Stimulated activated CD8-positive, alpha-beta memory T cell treated with anti-CD3 and anti-CD28 coated beads, Interleukin-15, amount 100 ng/mL, for 1 hour (primary cell): ENCODE measurements around the gene NSMCE1.
"Not testable (repeated sequence)": the region's sequence is repeated elsewhere in the genome, so short reads cannot be mapped to it uniquely, and the experiment has no call there.

Experiments
- DNase-seq: peaks from one replicate; pipeline ENCODE4 v3.0.0-alpha.2; 2020; ENCODE audit warnings: low read depth

Gene NSMCE1

DNA sequence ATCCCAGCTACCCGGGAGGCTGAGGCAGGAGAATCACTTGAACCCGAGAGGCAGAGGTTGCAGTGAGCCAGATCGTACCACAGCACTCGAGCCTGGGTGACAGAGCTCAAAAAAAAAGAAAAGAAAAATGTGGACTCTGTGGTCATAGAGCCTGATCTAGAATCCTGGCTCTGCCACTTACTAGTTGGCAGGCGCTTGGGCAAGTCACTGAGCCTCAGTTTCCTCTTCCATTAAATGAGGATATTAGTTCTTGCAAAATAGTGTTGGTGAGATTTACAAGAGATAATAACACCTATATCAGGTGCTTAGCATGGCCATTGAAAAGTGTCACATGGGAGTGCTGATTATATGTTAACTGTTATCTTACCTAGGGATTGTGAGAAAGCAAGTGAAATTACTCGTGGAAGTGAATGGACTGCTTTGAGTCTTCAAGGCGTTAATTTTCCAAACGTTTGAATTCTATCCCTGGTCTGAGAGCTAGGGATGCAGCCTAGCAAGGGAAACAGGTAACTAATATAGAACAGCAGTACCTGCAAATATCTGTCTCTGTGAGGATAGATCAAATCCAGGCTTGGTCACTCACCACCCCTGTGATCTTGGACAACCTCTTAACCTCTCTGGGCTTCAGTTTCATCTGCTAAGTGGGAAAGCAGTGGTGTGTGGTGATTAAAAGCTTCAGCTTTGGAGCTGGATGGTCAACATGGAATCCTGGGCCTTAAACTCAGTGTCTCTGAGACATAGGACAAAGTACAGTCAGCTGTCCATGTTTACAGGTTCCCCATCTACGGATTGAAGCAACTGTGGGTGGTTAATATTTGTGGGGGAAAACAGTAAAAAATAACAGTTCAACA, 953 bp upstream of the NSMCE1 start:
- DNase-seq: no peak

DNA sequence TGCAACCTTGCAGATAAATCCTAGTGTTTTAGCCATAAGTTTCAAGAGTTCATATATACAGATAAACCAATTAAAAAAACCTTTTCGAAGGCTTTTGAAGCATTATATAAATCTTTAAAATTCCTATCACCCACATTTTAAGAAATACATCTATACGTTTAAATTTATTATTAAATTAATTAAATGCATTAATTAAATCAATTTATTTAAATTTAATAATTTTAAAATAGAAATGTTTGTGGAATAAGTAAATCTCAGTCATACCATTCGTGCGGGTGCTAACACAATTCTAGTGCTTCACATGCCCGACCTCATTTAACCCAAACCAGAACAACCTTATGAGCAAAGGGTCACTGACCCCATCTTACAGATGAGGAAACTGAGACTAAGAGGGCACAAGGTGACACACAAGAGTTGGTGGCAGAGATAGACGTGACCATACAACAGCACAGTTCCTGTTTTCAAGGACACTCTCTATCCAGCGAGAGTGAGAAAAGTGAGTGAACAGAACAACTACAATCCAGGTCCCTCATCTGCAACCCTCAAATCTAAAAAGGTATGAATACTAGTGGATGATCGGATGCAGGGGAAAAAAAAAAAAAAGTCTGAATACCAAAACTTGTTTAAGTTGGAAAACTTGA, 1.4 kb downstream of the NSMCE1 start:
- DNase-seq: no peak

DNA sequence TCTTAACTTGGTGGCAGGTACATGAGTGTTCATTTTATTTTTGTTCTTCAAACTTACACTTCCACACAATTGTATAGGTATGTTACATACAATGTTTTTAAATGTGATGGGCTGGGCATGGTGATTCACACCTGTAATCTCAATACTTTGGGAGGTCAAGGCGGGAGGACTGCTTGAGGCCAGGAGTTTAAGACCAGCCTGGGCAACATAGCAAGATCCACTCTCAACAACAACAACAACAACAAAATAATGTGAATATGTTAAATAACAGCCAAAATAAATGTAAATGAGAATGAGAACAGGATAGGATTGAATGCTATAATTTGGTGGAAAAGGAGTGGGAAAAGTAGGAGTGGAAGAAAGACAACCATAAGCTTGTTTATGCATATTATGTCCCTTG, 2.6 kb downstream of the NSMCE1 start:
- DNase-seq: no peak

DNA sequence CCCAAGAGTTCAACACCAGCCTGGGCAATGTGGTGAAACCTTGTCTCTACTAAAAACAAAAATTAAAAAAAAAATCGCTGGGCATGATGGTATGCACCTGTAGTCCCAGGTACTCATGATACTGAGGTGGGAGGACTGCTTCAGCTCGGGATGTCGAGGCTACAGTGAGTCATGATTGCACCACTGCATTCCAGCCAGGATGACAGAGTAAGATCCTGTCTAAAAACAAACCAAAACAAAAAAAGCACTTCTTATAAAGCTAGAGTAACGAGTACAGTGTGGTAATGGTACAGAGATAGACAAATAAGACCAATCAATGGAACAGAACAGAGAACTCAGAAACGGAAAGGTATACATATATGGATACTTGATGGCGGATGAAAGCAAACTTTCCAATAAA, 4.4 kb downstream of the NSMCE1 start:
- no peak for DNase-seq

- not testable (repeated sequence) for DNase-seq
Measured at GRCh38 chr16:27262904-27263423, 5.6 kb downstream of the NSMCE1 start.

GRCh38 chr16:27259710-27260109, 8.9 kb downstream of the NSMCE1 start:
- no peak for DNase-seq

GRCh38 chr16:27258241-27258734, 10.3 kb downstream of the NSMCE1 start:
- DNase-seq: no peak

- DNase-seq: no peak
Measured at GRCh38 chr16:27257271-27257670, 11.3 kb downstream of the NSMCE1 start.

GRCh38 chr16:27256861-27257260, 11.7 kb downstream of the NSMCE1 start:
- DNase-seq: no peak

DNA sequence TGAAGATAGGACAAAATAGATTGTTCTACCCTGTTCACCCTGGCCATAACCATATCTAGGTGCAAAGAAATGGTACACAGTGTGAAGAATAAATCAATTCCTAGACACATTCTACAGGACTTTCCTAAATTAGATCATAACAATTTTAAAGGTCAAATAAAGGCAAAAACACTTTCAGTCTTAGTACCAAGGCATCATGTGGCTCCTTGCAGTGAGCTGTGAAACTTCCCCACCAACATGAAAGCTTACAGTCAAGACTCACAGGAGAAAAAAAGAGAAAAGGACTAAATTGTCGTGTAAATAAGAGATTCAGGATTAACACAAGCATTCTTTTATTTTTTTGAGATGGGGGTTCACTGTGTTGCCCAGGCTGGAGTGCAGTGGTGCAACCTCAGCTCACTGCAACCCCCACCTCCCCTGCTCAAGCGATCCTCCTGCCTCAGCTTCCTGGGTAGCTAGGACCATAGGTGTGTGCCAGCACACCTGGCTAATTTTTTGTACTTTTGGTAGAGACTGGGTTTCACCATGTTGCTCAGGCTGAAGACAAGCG, 14.2 kb downstream of the NSMCE1 start:
- no peak for DNase-seq

DNA sequence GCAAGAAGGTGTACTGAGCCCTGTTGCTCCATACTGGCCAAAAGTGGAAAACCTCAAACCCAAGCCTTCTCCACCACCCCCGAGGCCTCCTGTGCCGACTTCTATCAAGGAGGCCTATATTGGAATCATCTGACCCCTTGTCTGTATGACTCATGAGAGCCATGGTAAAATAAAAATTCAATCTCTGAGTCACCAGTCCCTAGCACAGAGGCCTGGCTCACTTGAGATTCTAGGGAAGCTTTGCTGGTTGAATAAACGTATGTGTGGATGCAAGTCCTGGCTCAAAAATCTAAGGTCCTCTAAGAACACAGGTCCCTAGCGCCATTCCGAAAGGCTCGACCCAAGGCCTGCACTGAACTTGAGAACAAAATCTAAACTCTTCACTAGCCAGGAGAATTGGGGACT, 15.0 kb downstream of the NSMCE1 start:
- no peak for DNase-seq

- DNase-seq: no peak
Measured at GRCh38 chr16:27252206-27252585, 16.4 kb downstream of the NSMCE1 start.

- DNase-seq: no peak
Measured at GRCh38 chr16:27251541-27252205, 16.9 kb downstream of the NSMCE1 start.

DNA sequence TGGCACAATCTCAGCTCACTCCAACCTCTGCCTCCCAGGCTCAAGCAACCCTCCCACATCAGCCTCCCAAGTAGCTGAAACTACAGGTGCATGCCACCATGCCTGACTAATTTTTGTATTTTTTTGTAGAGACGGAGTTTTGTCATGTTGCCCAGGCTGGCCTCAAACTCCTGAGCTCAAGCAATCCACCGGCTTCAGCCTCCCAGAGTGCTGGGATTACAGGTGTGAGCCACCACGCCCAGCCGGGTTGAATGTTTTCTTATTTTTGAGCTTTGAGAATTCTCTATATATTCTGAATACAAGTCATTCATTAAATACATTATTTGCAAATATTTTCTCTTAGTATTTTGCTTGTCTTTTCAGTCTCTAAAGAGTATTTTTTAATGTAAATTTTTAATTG, 19.7 kb downstream of the NSMCE1 start:
- not testable (repeated sequence) for DNase-seq

GRCh38 chr16:27248036-27248435, 20.5 kb downstream of the NSMCE1 start:
- no peak for DNase-seq

DNA sequence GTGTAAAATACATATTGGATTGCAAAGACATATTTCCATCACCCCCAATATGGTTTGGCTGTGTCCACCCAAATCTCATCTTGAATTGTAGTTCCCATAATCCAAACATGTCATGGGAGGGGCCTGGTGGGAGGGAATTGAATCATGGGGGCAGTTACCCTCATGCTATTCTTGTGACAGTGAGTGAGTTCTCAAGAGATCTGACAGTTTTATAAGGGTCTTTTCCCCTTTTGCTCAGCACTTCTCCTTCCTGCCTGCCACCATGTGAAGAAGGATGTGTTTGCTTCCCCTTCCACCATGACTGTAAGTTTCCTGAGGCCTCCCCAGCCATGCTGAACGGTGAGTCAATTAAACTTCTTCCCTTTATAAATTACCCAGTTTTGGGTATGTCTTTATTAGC, 21.5 kb downstream of the NSMCE1 start:
- DNase-seq: not testable (repeated sequence)

- no peak for DNase-seq
Measured at GRCh38 chr16:27246439-27246838, 22.1 kb downstream of the NSMCE1 start.

GRCh38 chr16:27245276-27246172, 23.0 kb downstream of the NSMCE1 start:
- DNase-seq: no peak

DNA sequence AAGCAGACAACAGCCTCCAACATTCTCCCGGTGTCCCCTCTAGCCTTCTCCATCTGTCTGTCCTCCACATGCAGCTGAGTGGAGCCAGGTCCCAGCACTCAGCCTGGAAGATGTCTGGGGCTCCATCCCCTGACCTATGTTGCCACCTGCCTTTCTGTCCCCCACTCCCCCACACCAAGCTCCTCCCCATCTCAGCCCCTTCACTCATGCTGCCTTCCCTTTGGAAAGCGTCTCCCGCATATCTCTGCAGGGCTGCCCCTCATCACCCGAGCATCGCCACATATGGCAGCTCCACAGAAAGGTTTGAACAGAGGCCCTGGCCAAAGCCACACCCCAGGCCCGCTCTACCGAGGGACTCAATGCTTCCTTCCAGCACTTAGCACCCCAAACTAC, 24.2 kb downstream of the NSMCE1 start:
- no peak for DNase-seq

- DNase-seq: no peak
Measured at GRCh38 chr16:27243725-27244362, 24.7 kb downstream of the NSMCE1 start.
